HepG2 (cell line): ENCODE measurements around the gene DIP2C. TPM values are rescaled to one million over a fixed set of nuclear protein-coding genes. Genes with fewer than 3 reads are reported as not detected.

Experiments
- GABPA ChIP-seq, 2 experiments: IDR thresholded peaks; 2 replicates each; pipeline ENCODE4 v1.6.1; 2011 to 2016; ENCODE audit warnings: low read depth in 2 of 2, low read length in 1 of 2, missing biosample characterization in 1 of 2, missing genetic modification characterization in 1 of 2
- HNF4A ChIP-seq: sonication (generic); formaldehyde crosslinking; IDR thresholded peaks from 2 replicates; pipeline ENCODE4 v1.4.0; 2020; ENCODE audit warnings: missing genetic modification reagents
- HNRNPUL1 ChIP-seq: fragments of 200-400 bp; formaldehyde crosslinking; IDR thresholded peaks from 2 replicates; pipeline ENCODE4 v1.6.1; 2017; ENCODE audit warnings: low read depth, mild to moderate bottlenecking, low read length, moderate library complexity
- NFKBIZ ChIP-seq: IDR thresholded peaks from 2 replicates; pipeline ENCODE4 v1.6.1; 2018; ENCODE audit warnings: missing genetic modification reagents, missing compliant biosample characterization
- NR2F1 ChIP-seq, 2 experiments: fragments of 450-650 bp in 1 of 2; formaldehyde crosslinking in 1 of 2; IDR thresholded peaks; 2 replicates each; pipeline versions ENCODE4 v1.5.0 to v1.6.1; 2016 to 2020; ENCODE audit warnings: mild to moderate bottlenecking in 1 of 2, missing compliant biosample characterization in 1 of 2, missing genetic modification reagents in 1 of 2, moderate library complexity in 1 of 2
- PAXIP1 ChIP-seq: sonication (generic); formaldehyde crosslinking; conservative IDR thresholded peaks from 2 replicates; pipeline ENCODE4 v1.4.0; 2020; ENCODE audit warnings: mild to moderate bottlenecking, missing genetic modification reagents, moderate library complexity
- PRDM4 ChIP-seq: sonication (generic); formaldehyde crosslinking; IDR thresholded peaks from 2 replicates; pipeline ENCODE4 v1.9.0; 2021; ENCODE audit warnings: missing genetic modification reagents, borderline replicate concordance
- SAP130 ChIP-seq: IDR thresholded peaks from 2 replicates; pipeline ENCODE4 v1.6.1; 2016; ENCODE audit warnings: low read depth
- TP53 ChIP-seq: sonication (generic); formaldehyde crosslinking; conservative IDR thresholded peaks from 2 replicates; pipeline ENCODE4 v1.4.0; 2020; ENCODE audit warnings: missing genetic modification reagents
- ZBTB38 ChIP-seq: sonication (generic); formaldehyde crosslinking; IDR thresholded peaks from 2 replicates; pipeline ENCODE4 v1.5.1; 2020; ENCODE audit warnings: mild to moderate bottlenecking, missing genetic modification reagents
- ZC3H4 ChIP-seq: sonication (generic); formaldehyde crosslinking; IDR thresholded peaks from 2 replicates; pipeline ENCODE4 v1.4.0; 2020; ENCODE audit warnings: missing genetic modification reagents, borderline replicate concordance
- ZFX ChIP-seq: sonication (generic); formaldehyde crosslinking; IDR thresholded peaks from 2 replicates; pipeline ENCODE4 v1.4.0; 2020; ENCODE audit warnings: mild to moderate bottlenecking, low read depth, missing genetic modification reagents, moderate library complexity
- ZNF136 ChIP-seq: sonication (generic); formaldehyde crosslinking; IDR thresholded peaks from 2 replicates; pipeline ENCODE4 v1.8.1; 2022; ENCODE audit warnings: low read depth, mild to moderate bottlenecking, moderate library complexity, missing genetic modification reagents
- ZNF737 ChIP-seq: sonication (generic); formaldehyde crosslinking; IDR thresholded peaks from 2 replicates; pipeline ENCODE4 v1.5.0; 2020; ENCODE audit warnings: missing genetic modification reagents, mild to moderate bottlenecking, borderline replicate concordance
- ZNF781 ChIP-seq: sonication (generic); formaldehyde crosslinking; IDR thresholded peaks from 2 replicates; pipeline ENCODE4 v1.5.1; 2020; ENCODE audit warnings: borderline replicate concordance, mild to moderate bottlenecking, missing genetic modification reagents; ENCODE audit errors: not compliant biosample characterization
- polyA plus RNA-seq, 8 experiments: library from polyadenylated mRNA; depleted of rRNA in 3 of 8; stranded (reverse) in 7 of 8; unstranded in 1 of 8; fragments of >200 nt; fragmentation: Illumina TruSeq in 4 of 8; extraction: Trizol in 4 of 8; gene quantifications; 2 replicates each; pipeline versions ENCODE4 v1.2.1 to v1.2.3, GENCODE V29; 2011 to 2016; ENCODE audit warnings: low read depth in 4 of 8, missing spikeins in 1 of 8, mixed read lengths in 1 of 8; ENCODE audit not compliant: insufficient read depth in 1 of 8
- total RNA-seq, 5 experiments: library from RNA; depleted of rRNA; stranded (reverse); fragments of >200 nt; fragmentation: Illumina TruSeq; extraction: Trizol; gene quantifications; 2 replicates each; pipeline ENCODE4 v1.2.3, GENCODE V29; 2016; ENCODE audit warnings: low read depth in 1 of 5
- TF ChIP-seq, protein P1 (sequence below): IDR thresholded peaks from 2 replicates; pipeline ENCODE4 v1.6.1; 2016; ENCODE audit warnings: low read depth

The DIP2C gene
- total and polyA plus RNA-seq, 2 of the 13 experiments (the other 11 are each of a cell fraction or from before 2014, with no cell fraction given) = 2.2 to 2.7 TPM

- TF ChIP-seq HNRNPUL1 (no peak), PRDM4 (CRISPR knock-in tag) (no peak), ZNF737 (CRISPR knock-in tag) (no peak), ZNF781 (CRISPR knock-in tag) (no peak), NR2F1 (CRISPR knock-in tag; IDR thresholded peaks at IDR 0.05) (peak; percentile 44 to 77; a peak in 3 of 4 replicates), PAXIP1 (CRISPR knock-in tag) (peak; percentile 49), ZFX (CRISPR knock-in tag) (peak; percentile 40; the same call in 1 of the 2 replicates), TP53 (CRISPR knock-in tag) (no peak), ZNF136 (CRISPR knock-in tag) (no peak), ZC3H4 (no peak), SAP130 (CRISPR knock-in tag) (peak; percentile 31; the same call in 1 of the 2 replicates), GABPA (IDR thresholded peaks at IDR 0.05; ENCODE audit: low read depth, low read length) (no peak), GABPA (CRISPR knock-in tag; IDR thresholded peaks at IDR 0.05; ENCODE audit: low read depth) (no peak), HNF4A (peak; percentile 63), ZBTB38 (CRISPR knock-in tag) (peak; percentile 86), NFKBIZ (CRISPR knock-in tag) (no peak)
- TF ChIP-seq, protein P1, sequence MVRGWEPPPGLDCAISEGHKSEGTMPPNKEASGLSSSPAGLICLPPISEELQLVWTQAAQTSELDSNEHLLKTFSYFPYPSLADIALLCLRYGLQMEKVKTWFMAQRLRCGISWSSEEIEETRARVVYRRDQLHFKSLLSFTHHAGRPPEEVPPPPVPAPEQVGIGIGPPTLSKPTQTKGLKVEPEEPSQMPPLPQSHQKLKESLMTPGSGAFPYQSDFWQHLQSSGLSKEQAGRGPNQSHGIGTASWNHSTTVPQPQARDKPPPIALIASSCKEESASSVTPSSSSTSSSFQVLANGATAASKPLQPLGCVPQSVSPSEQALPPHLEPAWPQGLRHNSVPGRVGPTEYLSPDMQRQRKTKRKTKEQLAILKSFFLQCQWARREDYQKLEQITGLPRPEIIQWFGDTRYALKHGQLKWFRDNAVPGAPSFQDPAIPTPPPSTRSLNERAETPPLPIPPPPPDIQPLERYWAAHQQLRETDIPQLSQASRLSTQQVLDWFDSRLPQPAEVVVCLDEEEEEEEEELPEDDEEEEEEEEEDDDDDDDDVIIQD (CRISPR knock-in tag) = peak; percentile 22; the same call in 1 of the 2 replicates
These were observed 7.7 kb downstream of the DIP2C start (continued) for GRCh38 chr10:681670-682318.
